GM18502 (cell line): Measurements from ENCODE around the gene CDH13.

Experiments
- ATAC-seq: cut with Tn5 transposase; IDR thresholded peaks from one replicate; pipeline ENCODE4 v1.9.1; 2021; ENCODE audit warnings: mild to moderate bottlenecking; ENCODE audit not compliant: unreplicated experiment, poor library complexity

Gene CDH13

DNA sequence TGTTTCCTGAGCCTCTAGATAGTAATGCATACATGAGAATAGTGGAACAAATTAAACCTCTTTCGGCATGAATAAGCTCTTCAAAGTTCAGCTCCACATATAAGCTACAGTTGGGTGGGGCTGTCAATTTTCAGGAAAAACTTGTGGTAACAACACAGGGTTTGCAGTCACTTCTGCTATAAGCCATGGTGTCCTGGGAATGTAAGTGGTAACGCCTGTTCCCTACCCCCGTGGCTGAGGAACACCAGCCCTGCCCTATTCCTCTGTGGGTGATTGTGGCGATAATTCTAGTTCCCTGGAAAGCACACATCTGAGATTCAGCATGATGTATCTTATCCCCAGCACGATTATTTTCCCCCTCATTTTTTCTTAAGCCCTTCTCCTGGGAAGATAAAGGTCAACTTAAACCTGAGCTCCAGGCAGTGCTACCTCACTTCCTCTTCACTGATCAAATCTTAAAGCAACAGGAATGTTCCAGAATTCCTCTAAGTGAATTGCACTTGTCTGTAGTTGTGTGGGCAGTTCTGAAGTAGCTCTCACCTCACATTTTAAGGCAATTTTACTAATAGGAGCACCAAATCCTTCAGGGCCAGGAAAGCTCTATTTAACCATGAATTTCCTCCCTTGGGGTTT is 680.3 kb downstream of the CDH13 start:
- ATAC-seq = no peak

DNA sequence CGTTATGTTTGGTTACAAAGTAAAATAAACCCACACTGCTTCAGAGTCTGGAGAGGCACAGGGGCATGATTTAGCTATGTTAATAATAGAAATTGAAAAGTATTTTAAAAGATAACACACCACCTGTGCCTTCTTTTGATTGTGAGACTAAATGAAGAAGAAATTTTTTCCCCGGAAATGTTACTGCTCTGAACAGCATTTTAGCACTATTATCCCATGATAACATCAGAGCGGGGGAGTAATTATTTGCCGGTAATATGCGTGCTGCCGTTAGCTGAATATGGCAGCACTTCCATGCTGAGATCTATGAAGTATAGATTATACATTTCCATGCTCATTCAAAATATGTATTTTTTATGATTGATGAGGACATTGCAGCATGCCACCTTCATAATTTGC is 680.8 kb downstream of the CDH13 start:
- no peak for ATAC-seq

- no peak for ATAC-seq
Observed at GRCh38 chr16:83308414-83308813, 681.6 kb downstream of the CDH13 start.

- ATAC-seq = no peak
Observed at GRCh38 chr16:83310816-83311215, 684.0 kb downstream of the CDH13 start.

DNA sequence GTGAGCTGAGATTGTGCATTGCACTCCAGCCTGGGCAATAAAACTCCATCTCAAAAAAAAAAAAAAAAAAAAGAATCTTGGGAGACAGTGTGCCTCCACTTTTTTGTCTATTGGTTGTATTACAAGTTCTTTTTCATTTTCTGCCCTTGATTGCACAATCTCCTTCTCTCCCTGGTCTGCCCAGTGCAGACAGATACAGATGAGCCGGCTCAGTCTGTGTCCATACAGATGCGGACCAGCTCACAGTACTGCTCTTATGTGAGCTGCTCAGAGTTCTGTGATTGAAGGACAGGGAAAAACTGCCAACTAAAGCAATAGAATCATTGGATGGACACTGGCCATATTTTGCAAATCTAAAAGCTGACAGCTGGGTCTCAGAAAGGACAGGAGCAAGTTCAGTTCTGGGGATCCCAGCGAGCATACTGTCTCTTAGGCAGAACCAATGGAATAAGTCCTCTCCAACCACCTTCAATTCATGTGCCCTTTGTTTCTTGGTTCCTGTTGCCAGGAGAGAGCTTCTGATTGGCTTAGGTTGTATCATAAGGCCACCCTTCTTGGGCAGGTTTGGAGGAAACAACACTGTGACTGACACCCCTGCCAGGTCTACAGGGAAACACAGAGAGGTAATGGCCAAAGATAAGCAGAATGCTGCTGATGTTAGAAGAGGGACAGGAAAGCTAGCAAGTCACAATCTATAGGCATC is 685.4 kb downstream of the CDH13 start:
- no peak for ATAC-seq

DNA sequence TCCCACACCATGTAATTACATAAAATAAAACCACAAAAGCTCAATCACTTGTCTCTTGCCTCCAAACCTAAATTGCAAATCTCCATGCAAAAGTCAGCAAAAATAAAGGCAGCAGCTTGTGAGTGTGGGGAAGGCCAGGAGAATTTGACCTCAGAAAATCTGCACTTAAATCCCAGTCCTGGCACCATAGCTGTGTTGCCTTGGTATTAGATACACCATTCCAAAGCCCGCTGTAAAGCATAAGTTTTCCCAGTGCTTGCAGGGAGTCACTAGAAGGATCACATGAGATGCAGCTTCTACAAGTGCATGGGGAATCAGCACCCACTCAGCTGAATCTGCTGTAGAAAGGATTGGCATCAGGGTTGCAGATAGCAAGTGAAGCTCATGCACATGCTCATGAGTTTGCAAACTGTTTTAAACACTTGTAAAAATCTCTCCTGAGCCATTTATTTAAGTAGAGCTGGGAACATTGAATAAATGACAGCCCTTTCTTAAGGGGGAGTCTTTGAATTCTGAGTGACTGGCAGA is 686.0 kb downstream of the CDH13 start:
- ATAC-seq = no peak

GRCh38 chr16:83315271-83315670 is 688.5 kb downstream of the CDH13 start:
- ATAC-seq = no peak

- no peak for ATAC-seq
Observed at GRCh38 chr16:83316458-83316857, 689.7 kb downstream of the CDH13 start.

- ATAC-seq = no peak
Observed at GRCh38 chr16:83318390-83318789, 691.6 kb downstream of the CDH13 start.

DNA sequence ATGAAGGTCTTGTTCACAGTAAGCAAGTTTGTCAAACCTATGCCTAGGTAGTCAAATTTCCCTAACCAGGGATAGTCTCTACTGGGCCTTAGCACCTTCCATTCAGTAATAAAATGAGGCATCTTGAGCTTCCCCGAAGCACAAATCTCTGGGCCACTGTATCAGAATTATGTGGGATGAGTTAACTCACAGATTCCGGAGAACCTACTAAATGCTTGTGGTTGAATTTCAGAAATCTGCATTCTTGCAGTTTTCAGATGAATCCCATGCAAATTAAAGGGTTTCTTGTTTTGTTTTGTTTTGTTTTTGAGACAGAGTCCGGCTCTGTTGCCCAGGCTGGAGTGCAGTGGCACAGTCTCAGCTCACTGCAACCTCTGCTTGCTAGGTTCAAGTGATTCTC is 702.2 kb downstream of the CDH13 start:
- ATAC-seq = no peak

GRCh38 chr16:83329441-83329840 is 702.7 kb downstream of the CDH13 start:
- no peak for ATAC-seq

DNA sequence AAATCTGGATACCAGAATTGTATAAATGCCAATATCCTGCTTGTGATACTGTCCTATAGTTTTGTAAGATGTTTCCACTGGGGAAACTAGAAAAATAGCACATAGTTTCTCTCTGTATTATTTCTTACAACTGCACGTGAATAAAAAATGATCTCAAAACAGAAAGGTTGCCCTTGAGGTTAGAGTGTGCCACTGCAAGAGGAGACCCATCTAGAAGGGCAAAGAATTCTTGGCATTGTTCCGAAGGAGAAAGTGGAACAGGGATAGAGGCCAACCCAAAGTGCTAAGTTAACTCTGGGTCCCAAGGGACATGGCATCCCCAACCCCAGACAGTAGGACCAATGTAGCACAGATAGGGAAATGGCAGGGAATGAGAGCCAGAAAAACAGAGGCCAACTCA is 703.5 kb downstream of the CDH13 start:
- ATAC-seq = no peak

- ATAC-seq = no peak
Observed at GRCh38 chr16:83335076-83335475, 708.3 kb downstream of the CDH13 start.

GRCh38 chr16:83336603-83337002 is 709.8 kb downstream of the CDH13 start:
- ATAC-seq = no peak

- no peak for ATAC-seq
Observed at GRCh38 chr16:83338138-83338537, 711.4 kb downstream of the CDH13 start.

DNA sequence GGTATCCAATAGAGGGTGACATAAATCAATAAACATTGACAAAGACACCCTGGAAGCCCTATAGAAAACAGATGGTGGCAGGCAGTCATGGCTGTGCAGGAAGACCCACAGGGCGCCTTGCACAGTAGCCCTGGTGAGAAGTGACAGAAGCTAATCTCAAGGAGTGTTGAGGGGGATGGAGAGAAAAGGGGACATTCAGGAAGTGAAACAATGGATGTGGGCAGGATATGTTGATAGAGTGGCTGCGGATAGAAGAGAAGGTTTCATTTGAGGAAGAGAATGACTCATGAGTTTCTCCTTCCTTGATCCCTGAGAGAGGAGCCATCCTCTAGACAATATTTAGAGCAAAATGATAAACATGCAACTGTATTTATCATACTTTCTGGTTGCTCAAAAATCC is 712.2 kb downstream of the CDH13 start:
- ATAC-seq = no peak

GRCh38 chr16:83343935-83344366 is 717.2 kb downstream of the CDH13 start:
- ATAC-seq = no peak

DNA sequence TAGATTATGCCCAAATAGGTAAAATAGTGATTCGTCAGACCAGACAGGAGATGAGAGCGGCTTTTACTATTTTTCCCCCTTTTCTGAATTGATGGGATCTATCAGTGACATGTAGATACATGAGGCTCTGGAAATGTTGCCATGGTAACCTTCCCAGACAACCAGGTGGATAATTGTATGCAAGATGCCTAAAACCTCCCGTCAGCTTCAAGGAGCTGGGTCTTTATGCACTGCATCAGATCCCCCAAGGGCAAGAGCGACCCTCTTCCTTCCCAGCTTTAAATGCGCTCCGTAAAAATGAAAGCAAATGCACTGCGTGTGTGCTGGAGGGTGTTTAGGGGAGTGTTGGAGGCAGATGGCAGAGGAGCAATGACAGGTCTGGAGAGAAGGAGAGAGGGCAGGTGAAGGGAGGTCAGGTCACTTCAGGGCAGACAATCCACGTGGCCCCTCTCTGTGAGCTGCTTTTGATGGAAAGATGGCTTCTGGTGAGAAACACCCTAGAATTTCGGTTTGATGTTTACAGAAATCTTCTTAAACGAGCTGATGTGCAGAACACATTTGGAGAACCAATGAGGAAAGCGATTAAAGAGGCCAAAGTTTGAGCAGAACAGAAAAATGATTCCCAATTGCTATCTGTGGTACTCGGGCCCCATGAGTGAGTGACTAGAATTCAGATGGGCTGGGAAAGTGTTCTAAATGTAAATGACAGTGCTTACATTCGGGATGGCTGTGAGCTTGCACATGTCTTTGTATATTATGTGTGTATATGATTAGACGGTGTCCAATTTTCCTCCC is 719.3 kb downstream of the CDH13 start:
- no peak for ATAC-seq

GRCh38 chr16:83348991-83349390 is 722.2 kb downstream of the CDH13 start:
- ATAC-seq = no peak

DNA sequence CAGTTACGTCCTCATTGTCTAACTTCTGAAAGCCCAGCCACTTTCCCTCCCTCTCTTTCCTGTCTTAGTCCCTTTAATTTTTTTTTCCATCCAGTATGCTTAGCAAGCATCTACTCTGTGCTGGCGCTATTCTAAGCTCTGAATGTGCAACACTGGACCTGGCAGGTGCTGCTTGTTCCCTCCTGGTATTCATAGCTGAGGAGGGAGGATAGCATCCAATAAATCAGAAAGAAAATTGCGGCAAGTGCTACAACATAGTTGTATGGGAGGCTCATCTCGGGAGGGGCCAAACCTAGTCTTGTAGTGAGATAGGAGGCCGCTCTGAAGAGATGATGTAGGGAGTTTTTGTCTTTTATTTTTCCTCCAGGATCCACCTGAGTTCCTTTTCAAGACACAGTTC is 723.7 kb downstream of the CDH13 start:
- ATAC-seq = no peak

DNA sequence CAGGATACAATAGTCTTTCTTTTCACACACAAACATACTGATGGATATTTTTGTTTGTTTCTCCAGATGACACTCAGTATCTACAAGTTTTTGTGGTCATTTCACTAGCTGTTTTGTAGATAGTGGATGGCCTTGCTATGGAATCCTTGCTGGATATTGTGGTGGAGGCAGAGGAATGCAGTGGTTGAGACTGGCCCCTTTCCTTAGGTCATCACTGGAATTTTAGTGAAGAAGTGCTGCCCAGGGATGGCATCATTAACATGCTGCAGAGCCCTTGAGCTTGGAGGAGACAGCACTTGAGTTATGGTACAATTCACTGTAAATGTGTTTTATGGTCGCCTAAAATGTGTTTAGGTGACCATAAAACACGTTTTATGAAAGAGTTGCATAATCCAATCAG is 725.1 kb downstream of the CDH13 start:
- no peak for ATAC-seq
